ENCODE results near the gene PHYKPL.

GRCh38 chr5:178252258-178252657, 19.7 kb upstream of the PHYKPL start:
- TF ChIP-seq CTCF (IDR thresholded peaks at IDR 0.05) (no peak), EP300 (IDR thresholded peaks at IDR 0.05) (no peak), POLR2A (IDR thresholded peaks at IDR 0.05) (no peak)
